Subcutaneous adipose tissue (tissue), 4 donors: Measurements from ENCODE around the gene RBBP5. TPM values are rescaled to one million over a fixed set of nuclear protein-coding genes. Genes with fewer than 3 reads are reported as not detected.

Experiments
- CTCF ChIP-seq: fragments of 450-650 bp; IDR thresholded peaks from one replicate; pipeline ENCODE4 v1.5.1; 2016; ENCODE audit warnings: low read depth, mild to moderate bottlenecking, control low read depth, antibody characterized with exemption, moderate library complexity
- total RNA-seq, 4 donors: library from RNA; depleted of rRNA; stranded (reverse); fragments of >200 nt; gene quantifications; one replicate each; pipeline ENCODE4 v1.1.0, GENCODE V29; 2016

The RBBP5 gene
- total RNA-seq, 4 donors from 2014 or later: 13.8 to 25.5 (median 14.6) TPM

GRCh38 chr1:205067031-205067430, 54.7 kb downstream of the RBBP5 start:
- no peak for TF ChIP-seq CTCF

- TF ChIP-seq CTCF: no peak
These were observed 55.5 kb downstream of the RBBP5 start for GRCh38 chr1:205066141-205066818.

GRCh38 chr1:205065666-205066065, 56.1 kb downstream of the RBBP5 start:
- no peak for TF ChIP-seq CTCF

- no peak for TF ChIP-seq CTCF
These were observed 56.9 kb downstream of the RBBP5 start for GRCh38 chr1:205064741-205065316.

GRCh38 chr1:205064301-205064700, 57.5 kb downstream of the RBBP5 start:
- TF ChIP-seq CTCF: no peak

GRCh38 chr1:205062895-205063294, 58.9 kb downstream of the RBBP5 start:
- TF ChIP-seq CTCF: no peak

- no peak for TF ChIP-seq CTCF
These were observed 59.5 kb downstream of the RBBP5 start for GRCh38 chr1:205062319-205062718.
